AG09309 (cell line): ENCODE data around the gene FOSL2.

ENCODE experiments used
- DNase-seq: peaks from one replicate; pipeline ENCODE4 v3.0.0-alpha.2; 2010; ENCODE audit warnings: low read depth
- H3K4me3 ChIP-seq: 2 replicates; pipeline ENCODE4 v1.5.1; 2011; ENCODE audit warnings: mild to moderate bottlenecking, low read depth, low read length, moderate library complexity; ENCODE audit not compliant: control insufficient read depth
- TF ChIP-seq, protein P1 (sequence below): IDR thresholded peaks from 2 replicates; pipeline ENCODE4 v1.5.1; 2011; ENCODE audit warnings: mild to moderate bottlenecking, low read depth, low read length, inconsistent platforms; ENCODE audit not compliant: insufficient read depth, control insufficient read depth; ENCODE audit errors: missing control alignments

Gene FOSL2

DNA sequence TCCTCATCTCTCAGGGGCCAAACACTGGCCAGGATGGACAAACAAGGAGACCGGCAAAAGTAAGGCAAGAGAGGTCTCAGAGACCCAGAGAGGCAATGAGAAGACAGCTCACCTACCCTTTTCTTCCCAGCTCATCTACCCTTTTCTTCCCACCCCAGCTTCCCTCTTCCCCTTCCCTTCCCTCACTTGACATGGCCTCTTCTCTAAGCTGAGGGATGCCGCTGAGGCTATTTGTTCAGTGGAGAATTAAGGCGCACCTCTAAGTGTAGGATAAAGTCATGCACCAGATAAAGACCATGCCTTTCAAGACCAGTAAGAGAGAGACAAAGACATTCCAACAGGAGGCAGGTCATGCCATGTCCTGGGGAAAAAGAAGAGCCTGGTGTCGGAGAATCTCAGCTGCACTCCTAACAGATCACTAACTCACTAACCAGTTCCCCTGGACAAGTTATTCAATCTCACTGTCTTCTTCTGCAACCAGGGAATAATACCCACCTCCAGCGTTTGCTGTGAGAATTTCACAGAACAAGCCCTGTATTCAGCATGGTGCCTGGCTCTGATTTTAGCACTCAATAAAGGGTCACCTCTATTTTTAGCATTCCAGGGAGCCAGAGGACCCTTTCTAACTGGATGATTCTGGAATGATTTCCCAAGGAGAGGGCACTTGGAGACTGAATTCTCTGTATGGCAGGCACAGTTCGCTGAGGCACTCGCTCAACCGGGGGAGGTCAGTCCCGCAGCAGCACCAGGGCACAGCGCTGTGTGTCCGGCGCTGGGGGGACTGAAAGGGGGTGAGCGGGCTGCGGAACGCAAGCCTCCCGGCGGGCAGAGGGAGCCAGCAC lies 3.0 kb upstream of the FOSL2 start:
- TF ChIP-seq, protein P1, sequence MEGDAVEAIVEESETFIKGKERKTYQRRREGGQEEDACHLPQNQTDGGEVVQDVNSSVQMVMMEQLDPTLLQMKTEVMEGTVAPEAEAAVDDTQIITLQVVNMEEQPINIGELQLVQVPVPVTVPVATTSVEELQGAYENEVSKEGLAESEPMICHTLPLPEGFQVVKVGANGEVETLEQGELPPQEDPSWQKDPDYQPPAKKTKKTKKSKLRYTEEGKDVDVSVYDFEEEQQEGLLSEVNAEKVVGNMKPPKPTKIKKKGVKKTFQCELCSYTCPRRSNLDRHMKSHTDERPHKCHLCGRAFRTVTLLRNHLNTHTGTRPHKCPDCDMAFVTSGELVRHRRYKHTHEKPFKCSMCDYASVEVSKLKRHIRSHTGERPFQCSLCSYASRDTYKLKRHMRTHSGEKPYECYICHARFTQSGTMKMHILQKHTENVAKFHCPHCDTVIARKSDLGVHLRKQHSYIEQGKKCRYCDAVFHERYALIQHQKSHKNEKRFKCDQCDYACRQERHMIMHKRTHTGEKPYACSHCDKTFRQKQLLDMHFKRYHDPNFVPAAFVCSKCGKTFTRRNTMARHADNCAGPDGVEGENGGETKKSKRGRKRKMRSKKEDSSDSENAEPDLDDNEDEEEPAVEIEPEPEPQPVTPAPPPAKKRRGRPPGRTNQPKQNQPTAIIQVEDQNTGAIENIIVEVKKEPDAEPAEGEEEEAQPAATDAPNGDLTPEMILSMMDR, result no peak
- DNase-seq, result no peak
- peak overlapping the region; percentile 51 for H3K4me3 ChIP-seq

DNA sequence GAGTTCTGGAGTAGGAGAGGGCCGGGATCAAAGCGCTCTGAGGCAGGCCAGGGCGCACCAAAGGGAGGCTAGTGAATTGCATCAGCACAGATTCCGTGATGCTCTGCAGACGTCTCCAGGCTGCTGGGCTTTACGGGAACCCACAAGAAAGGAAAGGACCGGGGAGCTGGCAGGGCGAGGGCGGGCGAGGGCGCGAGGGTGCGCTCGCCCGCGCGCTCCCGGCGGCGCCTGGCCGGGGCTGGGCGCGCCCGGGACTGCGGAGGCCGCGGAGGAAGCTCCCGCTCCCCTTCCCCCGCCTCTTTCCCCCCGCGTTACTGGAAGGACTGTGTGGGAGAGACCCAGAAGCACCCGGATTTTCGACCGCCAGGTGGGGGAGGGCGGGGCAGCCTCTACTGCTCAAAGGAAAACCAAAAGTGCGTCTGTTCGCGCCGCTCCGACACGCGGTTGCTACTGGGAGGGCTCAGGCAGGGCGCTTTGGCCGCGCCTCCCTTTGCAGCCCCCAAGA lies 2.4 kb upstream of the FOSL2 start:
- TF ChIP-seq, protein P1, result no peak
- H3K4me3 ChIP-seq, result peak overlapping the region; percentile 51
- peak; percentile 92 for DNase-seq

DNA sequence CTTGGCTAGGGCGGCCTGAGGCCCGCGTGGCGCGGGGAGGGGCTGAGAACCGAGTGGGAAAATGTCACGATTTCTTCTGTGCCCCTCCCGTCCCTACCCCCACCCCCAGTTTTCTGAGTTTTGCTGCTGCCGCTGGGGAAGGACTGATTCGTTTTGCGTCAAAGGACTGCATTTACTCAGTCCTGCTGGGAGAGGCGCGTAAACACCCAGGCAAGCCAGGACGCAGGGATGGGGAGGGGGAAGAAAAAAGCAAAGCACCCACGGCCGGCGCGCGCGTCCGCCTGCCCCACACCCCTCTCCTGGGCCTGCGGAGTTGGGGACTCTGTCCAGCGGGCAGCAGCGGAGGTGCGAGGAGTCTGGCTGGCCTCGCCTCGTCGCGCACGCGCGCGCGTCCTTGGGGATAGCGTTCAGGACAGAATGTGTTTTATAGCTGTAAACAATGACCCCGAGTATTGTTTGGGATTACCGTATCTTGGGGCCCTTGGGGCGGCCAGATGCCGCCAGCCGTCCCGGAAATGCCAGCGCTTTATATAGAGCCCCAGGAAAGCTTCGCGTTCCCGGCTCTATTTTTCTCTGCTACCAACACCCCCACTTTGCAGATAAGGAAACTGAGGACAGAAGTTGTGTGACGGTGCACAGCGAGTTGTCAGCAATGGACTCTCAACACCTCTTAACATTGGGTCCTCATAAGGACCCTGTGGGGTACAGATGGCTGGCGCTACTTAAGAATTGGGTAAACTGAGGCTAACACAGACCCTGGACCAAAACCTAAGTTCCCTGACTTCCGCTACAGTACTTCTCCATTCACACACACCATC lies 1.7 kb upstream of the FOSL2 start:
- no peak for DNase-seq
- TF ChIP-seq, protein P1, result no peak

DNA sequence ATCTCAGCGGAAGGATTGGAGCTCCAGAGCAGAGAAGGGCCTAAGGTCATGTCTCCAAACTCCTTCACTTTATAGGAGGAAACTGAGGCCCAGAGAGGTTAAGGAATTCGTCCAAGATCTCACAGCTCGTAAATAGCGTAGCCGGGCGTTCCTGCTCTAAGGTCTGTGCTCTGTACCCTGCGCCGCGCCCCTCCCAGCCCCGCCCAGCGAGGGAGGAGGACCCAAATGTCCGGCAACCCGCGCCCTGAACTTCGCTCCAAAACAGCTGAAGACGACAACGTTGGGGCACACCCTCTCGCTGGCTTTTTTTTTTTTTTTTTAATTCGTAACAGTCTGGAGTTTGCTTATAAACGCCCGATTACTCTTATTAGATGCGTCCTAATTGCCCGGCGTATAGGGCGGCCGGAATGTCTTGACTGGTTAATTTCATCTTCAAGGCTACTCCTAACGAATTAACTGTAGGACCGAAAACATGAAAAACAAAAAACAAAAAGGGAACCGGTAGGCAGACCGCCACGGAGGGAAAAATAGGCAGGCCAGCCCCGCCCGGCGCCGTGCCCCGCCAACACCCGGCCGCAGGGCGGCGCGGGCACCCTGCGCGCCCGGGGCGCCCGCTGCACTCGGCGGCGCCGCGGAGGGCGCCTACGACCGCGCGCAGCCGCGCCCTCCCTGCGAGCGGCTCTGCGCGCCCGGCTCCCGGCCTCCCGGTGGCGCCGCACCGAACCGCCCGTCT lies 928 bp upstream of the FOSL2 start:
- peak overlapping the region; percentile 51 for H3K4me3 ChIP-seq
- DNase-seq, result no peak
- TF ChIP-seq, protein P1, result no peak

More for the DNA sequence above, 1.7 kb upstream of the FOSL2 start:
- H3K4me3 ChIP-seq, result peak overlapping the region; percentile 51

DNA sequence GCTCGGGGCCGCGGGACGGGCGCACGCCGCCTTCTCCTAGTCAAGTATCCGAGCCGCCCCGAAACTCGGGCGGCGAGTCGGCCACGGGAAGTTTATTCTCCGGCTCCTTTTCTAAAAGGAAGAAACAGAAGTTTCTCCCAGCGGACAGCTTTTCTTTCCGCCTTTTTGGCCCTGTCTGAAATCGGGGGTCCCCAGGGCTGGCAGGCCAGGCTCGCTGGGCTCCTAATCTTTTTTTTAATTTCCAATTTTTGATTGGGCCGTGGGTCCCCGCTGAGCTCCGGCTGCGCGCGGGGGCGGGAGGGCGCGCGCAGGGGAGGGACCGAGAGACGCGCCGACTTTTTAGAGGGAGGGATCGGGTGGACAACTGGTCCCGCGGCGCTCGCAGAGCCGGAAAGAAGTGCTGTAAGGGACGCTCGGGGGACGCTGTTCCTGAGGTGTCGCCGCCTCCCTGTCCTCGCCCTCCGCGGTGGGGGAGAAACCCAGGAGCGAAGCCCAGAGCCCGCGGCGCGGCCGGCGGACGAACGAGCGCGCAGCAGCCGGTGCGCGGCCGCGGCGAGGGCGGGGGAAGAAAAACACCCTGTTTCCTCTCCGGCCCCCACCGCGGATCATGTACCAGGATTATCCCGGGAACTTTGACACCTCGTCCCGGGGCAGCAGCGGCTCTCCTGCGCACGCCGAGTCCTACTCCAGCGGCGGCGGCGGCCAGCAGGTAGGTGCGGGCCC lies 617 bp downstream of the FOSL2 start:
- TF ChIP-seq, protein P1, result no peak
- DNase-seq, result no peak
- peak overlapping the region; percentile 93 for H3K4me3 ChIP-seq
